Prostate gland (tissue), 2 donors: ENCODE data around the gene SMIM27.

Experiments used
- POLR2A ChIP-seq: fragments of 450-650 bp; IDR thresholded peaks from one replicate; pipeline ENCODE4 v1.6.1; 2016; ENCODE audit warnings: antibody characterized with exemption, mild to moderate bottlenecking
- TF ChIP-seq, protein P1 (sequence below), 4 experiments: fragments of 200-600 bp in 2 of 4; fragments of 450-650 bp in 2 of 4; sonication (generic) in 2 of 4; IDR thresholded peaks; 1 replicate in 3 of 4; 2 replicates in 1 of 4; pipeline ENCODE4 v1.5.1; 2016 to 2019; ENCODE audit warnings: antibody characterized with exemption in 4 of 4, mild to moderate bottlenecking in 2 of 4, moderate library complexity in 2 of 4

DNA sequence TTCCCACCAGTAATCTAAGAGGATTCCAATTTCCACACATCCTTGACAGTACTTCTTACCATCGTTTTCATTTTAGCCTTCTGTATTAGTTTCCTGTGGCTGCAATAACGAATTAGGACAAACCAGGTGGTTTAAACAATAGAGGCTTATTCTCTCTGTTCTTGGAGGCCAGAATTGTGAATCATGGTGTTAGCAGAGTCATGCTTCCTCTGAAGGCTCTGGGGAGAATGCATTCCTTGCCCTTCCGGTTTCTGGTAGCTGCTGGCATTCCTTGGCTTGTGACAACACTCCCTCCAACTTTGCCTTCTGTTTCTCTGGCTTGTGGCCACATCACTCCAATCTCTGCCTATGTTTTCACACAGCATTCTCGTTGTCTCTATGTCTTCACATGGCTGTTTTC, 49.7 kb upstream of the SMIM27 start:
- TF ChIP-seq, protein P1, sequence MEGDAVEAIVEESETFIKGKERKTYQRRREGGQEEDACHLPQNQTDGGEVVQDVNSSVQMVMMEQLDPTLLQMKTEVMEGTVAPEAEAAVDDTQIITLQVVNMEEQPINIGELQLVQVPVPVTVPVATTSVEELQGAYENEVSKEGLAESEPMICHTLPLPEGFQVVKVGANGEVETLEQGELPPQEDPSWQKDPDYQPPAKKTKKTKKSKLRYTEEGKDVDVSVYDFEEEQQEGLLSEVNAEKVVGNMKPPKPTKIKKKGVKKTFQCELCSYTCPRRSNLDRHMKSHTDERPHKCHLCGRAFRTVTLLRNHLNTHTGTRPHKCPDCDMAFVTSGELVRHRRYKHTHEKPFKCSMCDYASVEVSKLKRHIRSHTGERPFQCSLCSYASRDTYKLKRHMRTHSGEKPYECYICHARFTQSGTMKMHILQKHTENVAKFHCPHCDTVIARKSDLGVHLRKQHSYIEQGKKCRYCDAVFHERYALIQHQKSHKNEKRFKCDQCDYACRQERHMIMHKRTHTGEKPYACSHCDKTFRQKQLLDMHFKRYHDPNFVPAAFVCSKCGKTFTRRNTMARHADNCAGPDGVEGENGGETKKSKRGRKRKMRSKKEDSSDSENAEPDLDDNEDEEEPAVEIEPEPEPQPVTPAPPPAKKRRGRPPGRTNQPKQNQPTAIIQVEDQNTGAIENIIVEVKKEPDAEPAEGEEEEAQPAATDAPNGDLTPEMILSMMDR (IDR thresholded peaks at IDR 0.05) = no peak
- TF ChIP-seq POLR2A = no peak
